Mesodermal cell (in vitro differentiated cells): ENCODE results near the gene FER.

ENCODE experiments used
- H3K27ac ChIP-seq: 2 replicates; pipeline ENCODE4 v1.7.0; 2013; ENCODE audit warnings: mild to moderate bottlenecking, low read depth, low read length, moderate library complexity; ENCODE audit not compliant: severe bottlenecking
- H3K36me3 ChIP-seq: 2 replicates; pipeline ENCODE4 v1.7.1; 2013; ENCODE audit warnings: mild to moderate bottlenecking, low read length, moderate library complexity; ENCODE audit not compliant: control insufficient read depth, insufficient read depth
- H3K4me1 ChIP-seq: one replicate; pipeline ENCODE4 v1.7.1; 2013; ENCODE audit warnings: mild to moderate bottlenecking, low read length; ENCODE audit not compliant: insufficient read depth, control insufficient read depth, poor library complexity, severe bottlenecking
- H3K4me3 ChIP-seq: 2 replicates; pipeline ENCODE4 v1.7.0; 2013; ENCODE audit warnings: low read length, control low read depth, mild to moderate bottlenecking; ENCODE audit not compliant: insufficient read depth, poor library complexity, severe bottlenecking; ENCODE audit errors: extremely low read depth
- H3K9me3 ChIP-seq: 2 replicates; pipeline ENCODE4 v1.7.1; 2013; ENCODE audit warnings: mild to moderate bottlenecking, low read length, moderate library complexity; ENCODE audit not compliant: control insufficient read depth
- WGBS, 2 experiments: methylation state at CpG; one replicate each; pipeline ENCODE4 v1.1.5; 2013; ENCODE audit warnings: missing lambda C conversion rate in 2 of 2; ENCODE audit not compliant: insufficient coverage in 2 of 2; 5-methylcytosine and 5-hydroxymethylcytosine counted together

Gene FER

GRCh38 chr5:108919591-108920326 lies 172.1 kb downstream of the FER start:
- WGBS, 2 experiments = 100% methylated on average over 1 of the region's 2 CpGs; no CpG with 5 or more reads in 1 of the 2 experiments
- Histone ChIP-seq H3K4me3 (no peak overlapping the region), H3K27ac (no peak overlapping the region), H3K9me3 (no peaks in the 10 kb centered on the region), H3K4me1 (peaks cover 4% of the 10 kb centered on the region), H3K36me3 (no peaks in the 10 kb centered on the region)

GRCh38 chr5:108924457-108924961 lies 176.8 kb downstream of the FER start:
- no peaks in the 10 kb centered on the region for H3K9me3 ChIP-seq
- 100% methylated on average over 1 of the region's 3 CpGs for WGBS, 2 experiments
- no peak overlapping the region for H3K4me3 ChIP-seq
- no peak overlapping the region for H3K27ac ChIP-seq
- no peaks in the 10 kb centered on the region for H3K4me1 ChIP-seq
- H3K36me3 ChIP-seq = no peaks in the 10 kb centered on the region

GRCh38 chr5:108925073-108925472 lies 177.4 kb downstream of the FER start:
- Histone ChIP-seq H3K9me3 (no peaks in the 10 kb centered on the region), H3K4me1 (no peaks in the 10 kb centered on the region), H3K36me3 (no peaks in the 10 kb centered on the region), H3K27ac (no peak overlapping the region), H3K4me3 (no peak overlapping the region)

- Histone ChIP-seq H3K4me1 (no peaks in the 10 kb centered on the region), H3K36me3 (peaks cover 4% of the 10 kb centered on the region), H3K27ac (no peak overlapping the region), H3K4me3 (no peak overlapping the region), H3K9me3 (peaks cover 4% of the 10 kb centered on the region)
- WGBS, 2 experiments = no CpG with 5 or more reads among the region's 3 CpGs
Observed at GRCh38 chr5:108930107-108930506, 182.4 kb downstream of the FER start.

GRCh38 chr5:108935611-108936010 lies 187.9 kb downstream of the FER start:
- H3K27ac ChIP-seq = no peak overlapping the region
- no peak overlapping the region for H3K4me3 ChIP-seq
- no CpG with 5 or more reads among the region's 2 CpGs for WGBS, 2 experiments
- peaks cover 4% of the 10 kb centered on the region for H3K9me3 ChIP-seq
- H3K4me1 ChIP-seq = no peaks in the 10 kb centered on the region
- H3K36me3 ChIP-seq = peaks cover 4% of the 10 kb centered on the region

- no peak overlapping the region for H3K27ac ChIP-seq
- 78% methylated on average over 1 of the region's 2 CpGs; no CpG with 5 or more reads in 1 of the 2 experiments for WGBS, 2 experiments
- H3K4me1 ChIP-seq = no peaks in the 10 kb centered on the region
- no peak overlapping the region for H3K4me3 ChIP-seq
- H3K9me3 ChIP-seq = no peaks in the 10 kb centered on the region
- H3K36me3 ChIP-seq = no peaks in the 10 kb centered on the region
Observed at GRCh38 chr5:108937221-108937620, 189.5 kb downstream of the FER start.

GRCh38 chr5:108940506-108940905 lies 192.8 kb downstream of the FER start:
- WGBS, 2 experiments = no CpG with 5 or more reads among the region's 4 CpGs
- Histone ChIP-seq H3K27ac (no peak overlapping the region), H3K4me3 (no peak overlapping the region), H3K36me3 (no peaks in the 10 kb centered on the region), H3K4me1 (no peaks in the 10 kb centered on the region), H3K9me3 (no peaks in the 10 kb centered on the region)

- no peak overlapping the region for H3K27ac ChIP-seq
- 100% methylated on average over 1 of the region's 2 CpGs for WGBS, 2 experiments
- H3K36me3 ChIP-seq = no peaks in the 10 kb centered on the region
- H3K4me3 ChIP-seq = no peak overlapping the region
- H3K4me1 ChIP-seq = no peaks in the 10 kb centered on the region
- no peaks in the 10 kb centered on the region for H3K9me3 ChIP-seq
Observed at GRCh38 chr5:108941746-108942145, 194.0 kb downstream of the FER start.

GRCh38 chr5:108942701-108943100 lies 195.0 kb downstream of the FER start:
- no peaks in the 10 kb centered on the region for H3K4me1 ChIP-seq
- no peaks in the 10 kb centered on the region for H3K36me3 ChIP-seq
- H3K9me3 ChIP-seq = no peaks in the 10 kb centered on the region
- 88% methylated on average over 1 of the region's 1 CpG; no CpG with 5 or more reads in 1 of the 2 experiments for WGBS, 2 experiments
- H3K4me3 ChIP-seq = no peak overlapping the region
- no peak overlapping the region for H3K27ac ChIP-seq

- Histone ChIP-seq H3K4me3 (no peak overlapping the region), H3K36me3 (no peaks in the 10 kb centered on the region), H3K9me3 (no peaks in the 10 kb centered on the region), H3K4me1 (no peaks in the 10 kb centered on the region), H3K27ac (no peak overlapping the region)
- no CpG with 5 or more reads among the region's 3 CpGs for WGBS, 2 experiments
Observed at GRCh38 chr5:108945094-108945493, 197.4 kb downstream of the FER start.

GRCh38 chr5:108946008-108946407 lies 198.3 kb downstream of the FER start:
- Histone ChIP-seq H3K9me3 (no peaks in the 10 kb centered on the region), H3K4me3 (no peak overlapping the region), H3K36me3 (no peaks in the 10 kb centered on the region), H3K27ac (no peak overlapping the region), H3K4me1 (no peaks in the 10 kb centered on the region)
- 100% methylated on average over 1 of the region's 1 CpG; no CpG with 5 or more reads in 1 of the 2 experiments for WGBS, 2 experiments
